ENCODE measurements around the gene CCDC158. TPM values are rescaled to one million over a fixed set of nuclear protein-coding genes. Genes with fewer than 3 reads are reported as not detected.
A peak's percentile ranks its signal among the peaks of the same experiment; 100 is the strongest.

The CCDC158 gene
- total RNA-seq, 1 donor from 2014 or later, result 0.17 TPM

- DNase-seq (ENCODE audit: low read depth), result no peak
- no peak for TF ChIP-seq CTCF (conservative IDR thresholded peaks at IDR 0.05; ENCODE audit: low read depth, low read length)
Measured at GRCh38 chr4:76313547-76313946, 107.4 kb downstream of the CCDC158 start.

GRCh38 chr4:76312457-76312856, 108.5 kb downstream of the CCDC158 start:
- H3K4me3 ChIP-seq (ENCODE audit: low read depth, low read length), result no peak overlapping the region
- DNase-seq (ENCODE audit: low read depth), result no peak
- TF ChIP-seq CTCF (conservative IDR thresholded peaks at IDR 0.05; ENCODE audit: low read depth, low read length), result no peak

More at GRCh38 chr4:76313547-76313946, 107.4 kb downstream of the CCDC158 start:
- H3K4me3 ChIP-seq (ENCODE audit: low read depth, low read length), result no peak overlapping the region

- no peak overlapping the region for H3K4me3 ChIP-seq (ENCODE audit: low read depth, low read length)
- DNase-seq (ENCODE audit: low read depth), result no peak
- no peak for TF ChIP-seq CTCF (conservative IDR thresholded peaks at IDR 0.05; ENCODE audit: low read depth, low read length)
Measured at GRCh38 chr4:76311896-76312331, 109.0 kb downstream of the CCDC158 start.

- TF ChIP-seq CTCF (conservative IDR thresholded peaks at IDR 0.05; ENCODE audit: low read depth, low read length), result no peak
- H3K4me3 ChIP-seq (ENCODE audit: low read depth, low read length), result no peak overlapping the region
- no peak for DNase-seq (ENCODE audit: low read depth)
Measured at GRCh38 chr4:76310683-76311082, 110.3 kb downstream of the CCDC158 start.

GRCh38 chr4:76309939-76310550, 110.9 kb downstream of the CCDC158 start:
- H3K4me3 ChIP-seq (ENCODE audit: low read depth, low read length), result no peak overlapping the region
- TF ChIP-seq CTCF (conservative IDR thresholded peaks at IDR 0.05; ENCODE audit: low read depth, low read length), result no peak
- DNase-seq (ENCODE audit: low read depth), result no peak

GRCh38 chr4:76308548-76308947, 112.4 kb downstream of the CCDC158 start:
- no peak for DNase-seq (ENCODE audit: low read depth)
- H3K4me3 ChIP-seq (ENCODE audit: low read depth, low read length), result no peak overlapping the region
- TF ChIP-seq CTCF (conservative IDR thresholded peaks at IDR 0.05; ENCODE audit: low read depth, low read length), result no peak

GRCh38 chr4:76307660-76308014, 113.3 kb downstream of the CCDC158 start:
- no peak for TF ChIP-seq CTCF (conservative IDR thresholded peaks at IDR 0.05; ENCODE audit: low read depth, low read length)
- peak overlapping the region; percentile 89 for H3K4me3 ChIP-seq (ENCODE audit: low read depth, low read length)
- no peak for DNase-seq (ENCODE audit: low read depth)
